Stimulated activated CD4-positive, alpha-beta T cell treated with anti-CD3 and anti-CD28 coated beads, Interleukin-1b, Interleukin-23, amount 100 ng/mL, for 24 hours (primary cell): ENCODE data around the gene LAMTOR3.
"Not testable (repeated sequence)": the region's sequence is repeated elsewhere in the genome, so short reads cannot be mapped to it uniquely, and the experiment has no call there.

Source experiments
- DNase-seq, 4 experiments: peaks; one replicate each; pipeline ENCODE4 v3.0.0-alpha.2; 2020; ENCODE audit warnings: low read depth in 4 of 4, low spot score in 1 of 4

The LAMTOR3 gene

DNA sequence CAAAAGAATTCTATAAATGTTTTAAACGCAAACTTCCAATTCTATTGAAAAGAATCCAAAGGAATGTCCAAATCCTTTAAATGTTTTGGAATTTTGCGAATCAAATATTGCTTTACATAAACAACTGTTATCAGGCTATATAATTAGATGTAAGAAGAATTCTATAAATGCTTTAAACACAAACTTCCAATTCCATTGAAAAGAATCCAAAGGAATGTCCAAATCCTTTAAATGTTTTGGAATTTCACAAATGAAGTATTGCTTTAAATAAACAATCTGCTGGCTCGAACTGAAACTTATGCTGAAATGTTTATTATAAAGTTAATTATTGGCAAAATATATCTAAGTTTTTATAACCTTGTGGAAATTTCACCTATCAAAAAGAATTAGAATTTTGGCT, 61.5 kb downstream of the LAMTOR3 start:
- DNase-seq, result no peak

DNA sequence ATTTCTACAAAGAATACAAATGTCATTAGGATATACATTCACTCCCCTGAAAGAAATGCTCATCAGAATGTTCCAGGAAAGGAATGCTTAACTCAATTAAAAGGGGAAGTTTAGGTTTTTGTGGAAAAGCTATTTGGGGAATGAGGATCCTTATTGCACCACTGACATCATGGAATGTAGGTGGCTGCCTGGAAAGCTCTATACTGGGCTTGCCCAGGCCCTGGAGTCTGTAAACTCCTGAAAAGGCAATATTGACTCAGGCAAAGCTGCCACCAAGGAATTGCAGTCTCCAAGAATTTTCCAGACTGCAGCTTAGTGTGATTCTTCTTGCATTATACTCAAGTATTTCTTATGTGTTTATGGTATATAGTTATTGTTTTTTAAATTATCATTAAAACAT, 61.9 kb downstream of the LAMTOR3 start:
- no peak for DNase-seq

DNA sequence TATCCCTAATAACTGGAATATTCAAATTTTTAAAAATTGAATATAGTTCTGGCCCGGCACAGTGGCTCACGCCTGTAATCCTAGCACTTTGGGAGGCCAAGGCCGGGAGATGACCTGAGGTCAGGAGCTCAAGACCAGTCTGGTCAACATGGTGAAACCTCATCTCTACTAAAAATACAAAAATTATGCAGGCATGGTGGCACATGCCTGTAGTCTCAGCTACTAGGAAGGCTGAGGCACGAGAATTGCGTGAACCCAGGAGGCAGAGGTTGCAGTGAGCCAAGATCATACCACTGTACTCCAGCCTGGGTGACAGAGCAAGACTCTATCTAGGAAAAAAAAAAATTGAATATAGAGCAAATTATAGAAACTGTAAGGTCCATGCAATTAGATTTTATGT, 64.2 kb downstream of the LAMTOR3 start:
- not testable (repeated sequence) for DNase-seq

DNA sequence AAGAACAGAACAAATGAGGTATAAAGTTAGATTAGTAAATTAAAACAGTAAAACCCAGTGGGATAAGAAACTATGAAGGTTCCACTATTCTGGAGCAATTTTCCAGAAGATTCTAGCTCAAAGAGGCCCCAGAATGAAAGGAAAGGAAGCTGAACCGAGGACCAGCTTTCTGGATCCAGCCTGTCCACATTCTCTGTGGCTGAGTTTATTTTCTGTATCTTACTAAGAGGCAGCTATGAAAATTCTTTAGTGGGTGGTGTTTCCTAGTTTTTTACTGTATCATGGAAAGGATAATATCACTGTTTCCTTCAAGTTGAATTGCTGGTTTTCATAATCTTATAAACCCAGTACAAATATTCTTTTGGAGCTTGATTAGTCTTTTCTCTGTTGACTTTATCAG, 65.8 kb downstream of the LAMTOR3 start:
- DNase-seq, result no peak
